GM19099 (cell line): ENCODE data around the gene SYNE1.

Experiments
- POLR2A ChIP-seq: IDR thresholded peaks from 3 replicates; pipeline ENCODE4 v1.6.1; 2011; ENCODE audit warnings: low read depth; ENCODE audit not compliant: insufficient read length; ENCODE audit errors: extremely low read depth

Gene SYNE1

DNA sequence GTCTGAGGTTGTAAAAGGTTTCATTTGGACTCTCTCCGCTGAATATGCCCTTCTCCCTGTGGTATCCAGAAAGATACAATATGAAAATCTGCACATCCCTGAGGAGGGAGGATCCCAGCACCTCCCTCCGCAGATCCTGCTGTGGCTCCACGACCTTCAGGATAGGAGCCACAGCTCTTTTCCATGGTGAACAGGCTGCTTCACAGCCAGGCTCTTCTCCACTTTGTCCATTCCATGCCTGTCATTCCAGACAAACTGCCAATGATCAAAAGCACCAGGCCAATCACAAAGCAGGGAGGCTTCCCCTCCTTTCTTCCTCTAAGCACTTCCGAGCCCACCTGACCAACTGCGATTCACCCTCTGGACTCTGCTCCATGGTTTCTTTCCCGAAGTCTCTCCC lies 489.9 kb downstream of the SYNE1 start:
- TF ChIP-seq POLR2A, result no peak

DNA sequence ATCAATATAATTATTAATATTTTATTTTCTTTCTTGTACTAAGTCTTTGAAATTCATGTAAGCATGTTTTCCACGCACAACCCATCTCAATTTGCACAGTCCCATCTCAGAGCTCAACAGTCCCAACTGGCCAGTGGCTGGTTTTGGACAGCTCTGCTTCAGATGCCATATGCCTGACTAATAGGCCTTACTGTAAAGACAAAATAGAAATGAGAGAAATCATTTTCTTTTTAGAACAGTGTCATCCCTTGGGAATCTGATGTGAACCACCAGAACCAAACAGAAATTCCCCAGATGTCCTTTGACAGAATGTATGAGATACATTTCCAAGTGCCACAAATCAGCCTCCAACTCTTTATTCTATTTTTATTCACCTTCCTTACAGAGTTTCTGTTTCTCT lies 490.8 kb downstream of the SYNE1 start:
- no peak for TF ChIP-seq POLR2A

DNA sequence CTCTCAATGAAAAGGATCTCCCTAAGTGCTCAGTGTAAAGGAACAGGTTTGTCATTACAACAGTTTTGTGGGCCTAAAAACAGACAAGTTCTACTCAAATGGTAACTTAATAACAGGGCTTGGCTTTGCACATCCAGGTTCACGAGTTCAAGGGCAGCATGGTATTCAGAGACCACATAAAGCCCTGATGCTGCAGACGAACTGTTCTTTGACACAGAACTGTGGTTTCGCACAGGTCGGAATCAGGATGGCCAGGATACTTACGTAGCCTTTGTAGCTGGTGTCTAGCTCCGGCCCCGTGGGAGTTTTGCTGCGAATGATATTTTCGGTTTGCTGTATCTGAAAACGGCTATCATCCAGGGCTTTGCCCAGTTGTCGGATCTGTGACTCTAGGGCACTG lies 493.8 kb downstream of the SYNE1 start:
- TF ChIP-seq POLR2A, result no peak

DNA sequence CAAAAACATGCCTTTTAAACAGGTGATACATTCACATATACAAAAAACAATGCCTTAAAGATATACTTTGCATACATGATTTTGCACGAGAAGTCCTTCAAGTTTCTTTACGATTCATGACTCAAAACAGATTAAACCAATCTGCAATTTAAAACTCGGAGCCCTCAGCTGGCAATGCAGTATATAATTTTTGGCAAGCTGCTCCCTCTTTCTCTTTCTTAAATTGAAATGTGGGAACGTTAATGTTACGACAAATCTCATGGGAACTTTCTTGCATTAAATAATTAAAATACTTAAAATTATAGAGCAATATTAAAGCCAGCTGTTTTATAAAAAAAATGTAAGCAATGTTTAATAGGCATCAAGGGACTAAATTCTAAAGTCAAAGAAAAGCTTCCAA lies 495.1 kb downstream of the SYNE1 start:
- TF ChIP-seq POLR2A, result no peak

DNA sequence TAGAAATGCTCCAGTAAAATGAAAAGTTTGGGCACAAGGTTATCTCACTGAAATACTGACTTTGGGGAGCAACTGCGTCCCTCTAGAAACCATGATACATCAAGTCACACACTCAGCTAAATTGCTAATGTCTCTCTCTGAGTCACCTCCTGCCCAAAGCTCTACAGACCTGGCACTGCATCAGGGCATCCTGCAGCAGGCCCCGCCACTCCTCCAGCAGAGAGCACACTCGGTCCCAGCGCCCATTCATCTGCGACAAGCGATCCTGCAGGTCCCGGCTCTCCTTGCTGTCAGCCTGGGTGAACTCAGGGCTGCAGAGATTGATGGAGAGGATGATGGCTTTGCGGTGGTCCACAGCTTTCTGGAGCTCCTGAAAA lies 500.7 kb downstream of the SYNE1 start:
- no peak for TF ChIP-seq POLR2A

DNA sequence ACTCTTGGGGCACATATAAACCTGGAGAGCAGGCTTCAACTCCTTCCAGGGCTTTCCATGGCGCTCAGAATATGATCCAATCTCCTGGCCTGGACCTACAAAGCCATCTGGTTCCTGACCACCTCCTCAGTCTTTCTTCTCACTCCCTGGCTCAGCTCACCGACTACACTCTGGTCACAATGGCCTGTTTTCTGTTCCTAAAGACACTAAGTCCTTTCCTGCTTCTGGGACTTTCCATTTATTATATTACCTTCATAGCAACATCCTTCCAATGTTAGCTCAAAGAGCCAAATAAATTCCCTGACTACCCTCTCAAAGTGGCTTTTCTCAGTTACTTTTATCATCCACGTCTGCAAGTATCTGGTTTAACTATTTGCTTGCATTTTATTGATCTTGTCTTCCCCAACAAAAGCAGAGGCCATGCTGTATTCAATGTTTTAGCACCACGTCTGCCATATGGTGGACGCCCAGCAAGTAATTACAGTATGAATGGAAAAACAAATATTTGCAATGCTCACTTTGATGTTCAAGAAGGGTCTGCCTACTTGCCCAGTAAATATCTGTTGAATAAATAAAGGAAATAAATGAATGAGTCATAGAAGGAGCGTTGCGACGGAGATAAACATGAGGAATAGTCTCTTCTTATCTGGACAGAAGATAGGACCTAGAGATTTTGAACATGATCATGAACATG lies 501.3 kb downstream of the SYNE1 start:
- TF ChIP-seq POLR2A, result no peak

DNA sequence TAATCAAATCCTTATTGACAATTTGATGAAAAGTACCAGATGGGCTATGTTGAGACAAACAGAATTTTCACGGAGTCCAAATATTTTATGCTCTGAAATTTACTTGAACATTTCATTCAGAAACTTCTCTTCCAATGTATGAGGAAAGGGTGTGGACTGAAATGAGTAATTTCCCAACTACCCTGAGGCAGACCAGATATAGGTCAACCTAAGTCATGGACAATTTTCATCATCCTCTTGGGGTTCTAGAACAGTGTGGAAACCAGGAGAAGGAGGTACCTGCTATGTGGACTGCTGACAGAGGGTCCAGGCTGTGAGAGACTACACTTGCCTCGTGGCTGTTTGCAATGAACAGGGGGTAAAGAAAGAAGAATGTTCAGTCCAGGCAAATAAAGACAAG lies 506.7 kb downstream of the SYNE1 start:
- TF ChIP-seq POLR2A, result no peak

DNA sequence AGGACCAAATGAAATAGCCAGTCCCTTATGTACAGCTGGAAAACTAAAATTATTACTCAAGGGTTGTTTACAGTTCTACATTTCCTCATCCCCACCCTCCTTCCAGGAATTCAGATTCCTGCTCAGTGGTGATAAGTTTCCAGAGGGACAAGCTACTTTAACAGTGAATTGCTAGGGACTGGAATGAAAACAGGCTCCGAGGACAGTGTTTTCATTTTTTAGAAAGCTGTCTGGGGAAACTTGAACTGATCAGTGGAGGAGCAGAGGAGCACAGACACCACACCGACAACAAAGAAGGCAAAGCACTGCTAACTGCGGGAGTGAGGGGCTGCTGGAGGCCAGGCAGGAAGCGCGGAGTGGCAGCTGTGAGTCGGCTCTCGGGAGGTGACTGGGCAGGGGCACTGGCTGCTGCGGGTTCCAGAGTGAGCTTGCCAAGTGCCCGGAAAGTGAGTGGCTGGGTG lies 507.4 kb downstream of the SYNE1 start:
- TF ChIP-seq POLR2A, result no peak

DNA sequence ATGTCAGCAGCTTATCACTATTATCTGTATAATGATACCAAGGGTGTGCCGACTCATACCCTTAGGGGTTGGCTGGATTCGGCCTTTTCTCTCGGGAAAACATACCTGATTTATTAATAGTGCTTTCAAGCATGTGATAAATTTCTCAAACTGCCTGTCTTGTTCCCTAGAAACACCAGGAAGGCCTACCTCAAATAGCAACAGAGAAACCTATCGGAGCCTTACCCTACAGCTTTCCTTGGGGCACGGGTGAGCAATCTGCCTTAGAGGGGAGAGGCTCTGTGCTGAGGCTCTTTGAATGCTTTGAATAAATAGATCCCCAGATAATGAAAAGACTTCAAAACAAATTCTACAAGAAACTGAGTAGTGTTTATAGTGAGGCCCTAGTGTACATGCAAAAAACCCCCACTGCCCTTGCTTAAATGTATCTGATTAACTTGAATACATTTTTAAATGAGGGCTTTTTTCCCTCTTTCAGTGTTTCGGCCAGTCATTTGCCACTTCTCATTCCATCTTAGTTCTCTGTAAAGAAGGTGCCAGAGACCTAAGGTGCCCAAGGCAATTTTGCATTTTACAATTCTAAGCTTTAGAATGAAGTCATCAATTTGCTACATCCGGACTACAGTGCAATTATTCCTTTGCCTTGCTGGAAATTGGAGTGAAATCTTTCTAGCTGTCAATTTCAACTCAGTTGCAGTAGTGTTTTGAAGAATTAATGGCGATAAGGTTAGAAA lies 509.6 kb downstream of the SYNE1 start:
- no peak for TF ChIP-seq POLR2A

DNA sequence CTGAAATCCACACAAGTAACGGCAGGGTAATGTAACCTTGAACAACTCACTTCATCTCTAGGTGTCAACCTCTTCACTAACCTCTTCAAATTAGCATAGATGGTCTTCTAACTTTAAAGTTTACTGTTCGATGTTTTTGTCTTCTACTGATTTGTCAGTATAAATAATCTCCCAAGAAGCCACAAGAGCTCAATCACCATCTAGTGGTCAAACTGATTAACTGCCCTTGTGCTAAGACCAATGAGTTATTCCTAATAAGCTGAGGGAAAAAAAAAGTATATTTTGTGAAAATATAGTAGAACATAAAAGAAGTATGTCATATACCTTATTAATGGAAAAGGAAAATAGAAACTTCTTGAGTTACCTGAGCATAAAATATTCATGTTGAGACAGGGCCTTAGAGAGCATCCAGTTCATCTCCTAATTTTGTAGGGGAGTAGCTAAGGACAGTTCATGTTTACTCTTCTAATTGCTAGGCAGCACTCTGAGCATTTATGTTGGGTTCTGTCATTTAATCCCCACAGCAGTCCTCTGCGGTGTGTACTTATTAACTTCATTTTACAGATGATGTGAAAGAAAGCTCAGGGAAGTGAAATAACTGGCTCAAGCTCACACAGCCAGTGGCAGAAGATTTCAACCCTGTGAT lies 512.6 kb downstream of the SYNE1 start:
- no peak for TF ChIP-seq POLR2A

DNA sequence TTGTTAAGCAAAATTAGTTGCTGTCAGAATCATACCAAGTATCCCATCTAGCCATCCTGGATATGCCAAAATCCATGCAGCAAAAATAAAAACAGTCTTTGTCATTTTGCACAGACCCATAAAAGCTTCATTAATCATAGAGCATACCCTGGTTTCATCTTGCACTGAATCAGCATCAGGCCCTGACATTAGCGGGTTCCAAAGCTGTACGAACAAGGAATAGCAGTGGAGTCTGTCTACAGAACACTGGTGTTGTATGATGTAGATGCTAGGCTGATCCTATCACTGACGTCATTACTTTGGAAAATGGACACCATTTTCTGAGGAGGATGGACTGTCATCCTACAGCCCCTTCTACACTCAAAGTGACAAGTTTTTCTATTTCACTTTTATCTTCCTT lies 514.1 kb downstream of the SYNE1 start:
- no peak for TF ChIP-seq POLR2A

DNA sequence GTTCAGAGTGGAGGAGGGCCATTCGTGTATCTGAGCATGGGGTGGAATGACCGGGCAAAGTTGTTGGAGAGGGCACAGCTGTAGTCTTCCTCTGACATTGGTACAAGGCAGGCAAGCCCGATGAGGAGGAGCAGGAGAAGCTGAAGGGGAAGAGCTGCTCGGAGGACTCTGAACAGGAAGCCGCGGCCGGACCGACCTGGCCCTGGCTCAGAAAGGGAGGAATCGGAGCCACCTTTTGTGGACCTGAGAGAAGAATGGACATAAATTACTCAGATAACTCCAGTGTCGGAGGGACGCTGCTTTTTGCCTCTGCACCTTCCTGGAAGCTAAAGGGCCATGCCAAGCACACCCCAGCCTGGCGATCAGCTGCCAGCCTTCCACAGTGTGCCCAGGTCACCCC lies 514.7 kb downstream of the SYNE1 start:
- TF ChIP-seq POLR2A, result no peak

DNA sequence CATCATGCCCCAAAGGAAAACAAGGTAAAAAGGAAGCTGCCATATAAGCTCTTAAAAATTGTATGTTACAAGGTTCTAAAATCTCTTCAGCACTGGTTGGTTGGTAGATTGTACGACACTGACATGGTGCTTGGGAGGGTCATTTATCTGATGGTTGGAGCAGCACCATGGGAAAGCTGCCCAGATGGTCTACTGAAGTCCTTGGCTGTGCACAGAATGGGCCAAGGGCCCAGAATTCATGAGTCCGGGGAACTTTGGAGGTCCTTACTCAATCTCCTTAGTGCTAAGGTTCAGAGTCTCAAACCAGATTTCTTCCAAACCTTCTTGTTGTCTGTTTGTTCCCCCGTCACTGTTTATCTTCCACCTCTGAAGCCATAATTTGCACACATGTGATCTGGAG lies 515.3 kb downstream of the SYNE1 start:
- no peak for TF ChIP-seq POLR2A

DNA sequence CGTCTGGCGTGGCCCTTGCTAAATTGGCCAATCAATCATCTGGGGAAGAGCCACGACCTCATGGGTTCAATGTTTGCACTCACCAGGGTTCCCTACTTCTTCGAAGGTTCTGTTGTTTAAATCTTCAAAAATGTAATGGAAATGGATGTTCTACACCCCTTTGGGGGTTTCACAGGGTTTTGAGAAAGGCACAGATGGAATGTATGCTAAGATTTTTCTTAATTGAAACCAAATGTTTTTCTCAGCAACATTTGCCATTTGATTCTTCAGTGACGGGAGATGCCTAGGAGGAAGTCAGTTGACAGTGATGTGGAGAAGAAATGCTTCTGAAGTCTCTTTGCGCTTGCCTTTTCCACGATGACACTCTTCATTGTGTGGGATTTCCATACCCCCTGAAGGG lies 517.3 kb downstream of the SYNE1 start:
- no peak for TF ChIP-seq POLR2A

DNA sequence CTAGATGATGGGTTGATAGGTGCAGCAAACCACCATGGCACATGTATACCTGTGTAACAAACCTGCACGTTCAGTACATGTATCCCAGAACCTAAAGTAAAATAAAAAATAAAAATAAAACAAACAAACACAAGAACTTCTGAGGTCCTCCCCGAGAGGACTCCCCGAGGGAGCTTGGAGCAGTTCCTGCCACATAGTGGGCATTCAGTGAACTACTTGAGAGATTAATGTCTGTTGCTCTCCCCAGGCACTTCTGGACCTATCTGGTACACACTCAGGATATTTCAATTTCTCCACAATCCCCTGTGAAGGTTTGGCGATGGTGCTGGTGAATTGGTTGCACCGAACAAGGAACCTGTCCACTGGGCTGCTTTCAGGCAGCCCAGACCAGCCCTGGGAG lies 518.5 kb downstream of the SYNE1 start:
- TF ChIP-seq POLR2A, result no peak

DNA sequence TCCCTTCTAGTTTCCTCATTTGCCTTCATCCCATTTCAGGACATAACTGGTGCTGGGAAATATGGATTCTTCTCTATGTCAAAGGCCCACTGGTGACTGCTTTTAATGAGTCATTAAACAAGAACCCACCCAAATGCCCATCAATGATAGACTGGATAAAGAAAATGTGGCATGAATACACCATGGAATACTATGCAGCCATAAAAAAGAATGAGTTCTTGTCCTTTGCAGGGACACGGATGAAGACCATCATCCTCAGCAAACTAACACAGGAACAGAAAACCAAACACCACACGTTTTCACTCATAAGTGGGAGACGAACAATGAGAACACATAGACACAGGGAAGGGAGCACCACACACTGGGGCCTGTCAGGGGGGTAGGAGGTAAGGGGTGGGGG lies 518.9 kb downstream of the SYNE1 start:
- no peak for TF ChIP-seq POLR2A
